Liver (tissue), 9 donors: ENCODE measurements around the gene NCKAP5L. TPM values are rescaled to one million over a fixed set of nuclear protein-coding genes. Genes with fewer than 3 reads are reported as not detected.

Experiments used
- DNase-seq: peaks from one replicate; pipeline ENCODE4 v3.0.0-alpha.2; 2017; ENCODE audit warnings: low spot score
- H3K27ac ChIP-seq, 2 donors: one replicate each; pipeline ENCODE4 v1.7.0; 2013; ENCODE audit warnings: inconsistent platforms in 2 of 2, low read length in 2 of 2, control low read depth in 1 of 2, low read depth in 1 of 2, mild to moderate bottlenecking in 1 of 2
- H3K27me3 ChIP-seq, 4 donors: one replicate each; pipeline versions ENCODE4 v1.6.1 to v1.7.0; 2013; ENCODE audit warnings: low read length in 3 of 4, inconsistent platforms in 1 of 4, mild to moderate bottlenecking in 1 of 4, moderate library complexity in 1 of 4; ENCODE audit not compliant: control insufficient read depth in 4 of 4, insufficient read depth in 4 of 4
- H3K36me3 ChIP-seq, 4 donors: one replicate each; pipeline versions ENCODE4 v1.6.1 to v1.7.0; 2013; ENCODE audit warnings: low read length in 3 of 4, mild to moderate bottlenecking in 3 of 4, low read depth in 1 of 4, moderate library complexity in 1 of 4; ENCODE audit not compliant: control insufficient read depth in 4 of 4, insufficient read depth in 3 of 4
- H3K4me1 ChIP-seq, 4 donors: one replicate each; pipeline versions ENCODE4 v1.6.1 to v1.7.0; 2013; ENCODE audit warnings: low read length in 3 of 4, mild to moderate bottlenecking in 3 of 4, moderate library complexity in 1 of 4; ENCODE audit not compliant: control insufficient read depth in 4 of 4, insufficient read depth in 4 of 4
- H3K4me3 ChIP-seq, 3 donors: one replicate each; pipeline versions ENCODE4 v1.6.1 to v1.7.0; 2013; ENCODE audit warnings: low read length in 3 of 3, control low read depth in 1 of 3, low read depth in 1 of 3, mild to moderate bottlenecking in 1 of 3
- H3K9ac ChIP-seq, 2 donors: one replicate each; pipeline ENCODE4 v1.7.0; 2013; ENCODE audit warnings: low read length in 2 of 2, mild to moderate bottlenecking in 2 of 2, moderate library complexity in 2 of 2, control low read depth in 1 of 2, low read depth in 1 of 2
- H3K9me3 ChIP-seq, 4 donors: one replicate each; pipeline versions ENCODE4 v1.6.1 to v1.7.0; 2013; ENCODE audit warnings: low read length in 3 of 4; ENCODE audit not compliant: control insufficient read depth in 4 of 4
- EGR1 ChIP-seq, 2 donors: IDR thresholded peaks; 2 replicates each; pipeline ENCODE4 v1.6.1; 2016 to 2018; ENCODE audit warnings: antibody characterized with exemption in 2 of 2, low read depth in 2 of 2
- FOXA1 ChIP-seq: IDR thresholded peaks from 2 replicates; pipeline ENCODE4 v1.6.1; 2016; ENCODE audit warnings: antibody characterized with exemption
- FOXA2 ChIP-seq: IDR thresholded peaks from 2 replicates; pipeline ENCODE4 v1.6.1; 2016; ENCODE audit warnings: antibody characterized with exemption
- GABPA ChIP-seq, 2 donors: IDR thresholded peaks in 1 of 2; conservative IDR thresholded peaks in 1 of 2; 2 replicates each; pipeline ENCODE4 v1.6.1; 2016; ENCODE audit warnings: antibody characterized with exemption in 2 of 2, mild to moderate bottlenecking in 1 of 2, moderate library complexity in 1 of 2
- HNF4A ChIP-seq, 2 donors: conservative IDR thresholded peaks; 2 replicates each; pipeline ENCODE4 v1.6.1; 2016; ENCODE audit warnings: antibody characterized with exemption in 2 of 2, mild to moderate bottlenecking in 2 of 2
- HNF4G ChIP-seq: IDR thresholded peaks from 2 replicates; pipeline ENCODE4 v1.6.1; 2016; ENCODE audit warnings: antibody characterized with exemption
- NR2F2 ChIP-seq: IDR thresholded peaks from 2 replicates; pipeline ENCODE4 v1.6.1; 2016; ENCODE audit warnings: antibody characterized with exemption
- RAD21 ChIP-seq, 2 donors: IDR thresholded peaks; 2 replicates each; pipeline ENCODE4 v1.6.1; 2016; ENCODE audit warnings: antibody characterized with exemption in 2 of 2, mild to moderate bottlenecking in 2 of 2
- RXRA ChIP-seq, 2 donors: IDR thresholded peaks; 2 replicates each; pipeline ENCODE4 v1.6.1; 2017 to 2018; ENCODE audit warnings: antibody characterized with exemption in 2 of 2, mild to moderate bottlenecking in 1 of 2
- SP1 ChIP-seq: IDR thresholded peaks from 2 replicates; pipeline ENCODE4 v1.6.1; 2018; ENCODE audit warnings: antibody characterized with exemption, mild to moderate bottlenecking
- TAF1 ChIP-seq: conservative IDR thresholded peaks from 2 replicates; pipeline ENCODE4 v1.6.1; 2016; ENCODE audit warnings: antibody characterized with exemption, mild to moderate bottlenecking
- ZBTB33 ChIP-seq: IDR thresholded peaks from 2 replicates; pipeline ENCODE4 v1.6.1; 2016; ENCODE audit warnings: antibody characterized with exemption
- WGBS: extraction: QIAGEN DNeasy Blood & Tissue Kit; methylation state at CpG from one replicate; pipeline ENCODE4 v1.1.7; 2013; 5-methylcytosine and 5-hydroxymethylcytosine counted together
- polyA plus RNA-seq, 2 donors: library from polyadenylated mRNA; stranded (reverse) in 1 of 2; unstranded in 1 of 2; fragments of 200-250 nt in 1 of 2; fragments of >200 nt in 1 of 2; fragmentation: Nextera tagmentation in 1 of 2; extraction: Ambion mirVana in 1 of 2; gene quantifications; one replicate each; pipeline versions ENCODE4 v1.2.1 to v1.2.3, GENCODE V29; 2013 to 2015
- total RNA-seq, 2 donors: library from RNA; depleted of rRNA; stranded (reverse); fragments of >200 nt; gene quantifications; one replicate each; pipeline ENCODE4 v1.2.3, GENCODE V29; 2014
- TF ChIP-seq, protein P1 (sequence below): fragments of 150-350 bp; IDR thresholded peaks from 2 replicates; pipeline ENCODE4 v1.5.1; 2017; ENCODE audit warnings: improper control_type of control experiment, low read depth, low read length; ENCODE audit not compliant: missing input control
- donor health status: healthy.
- donor health status: healthy.
- donor health status: healthy.
- donor health status: healthy.
- donor health status: healthy.

NCKAP5L gene
- total and polyA plus RNA-seq, 4 donors: 2.9 to 6.8 (median 4.2) TPM

- peaks cover 0 to 26% (median 4%) of the 10 kb centered on the region in 4 donors for H3K36me3 ChIP-seq
- no peaks in the 10 kb centered on the region for H3K9me3 ChIP-seq
- 95% methylated on average over 32 of the region's 32 CpGs for WGBS
- no peaks in the 10 kb centered on the region for H3K4me1 ChIP-seq
- no peak for DNase-seq
- no peak overlapping the region for H3K4me3 ChIP-seq
- H3K27me3 ChIP-seq: no peaks in the 10 kb centered on the region
- H3K27ac ChIP-seq: no peak overlapping the region
- H3K9ac ChIP-seq: no peak overlapping the region
- TF ChIP-seq RXRA (IDR thresholded peaks at IDR 0.05): no peak
- no peak for TF ChIP-seq TAF1
- no peak for TF ChIP-seq FOXA2
Measured at GRCh38 chr12:49794811-49795653, 33.2 kb downstream of the NCKAP5L start.

- Histone ChIP-seq H3K9ac (no peak overlapping the region), H3K4me1 (no peaks in the 10 kb centered on the region), H3K4me3 (no peak overlapping the region), H3K27me3 (no peaks in the 10 kb centered on the region), H3K27ac (no peak overlapping the region), H3K36me3 (peaks cover 0 to 27% (median 4%) of the 10 kb centered on the region in 4 donors), H3K9me3 (no peaks in the 10 kb centered on the region)
- no peak for TF ChIP-seq ZBTB33
- no peak for TF ChIP-seq HNF4G
- no peak for TF ChIP-seq NR2F2
- TF ChIP-seq RXRA (IDR thresholded peaks at IDR 0.05): no peak
- no peak for TF ChIP-seq SP1
- no peak for DNase-seq
- WGBS: 94% methylated on average over 5 of the region's 5 CpGs
Measured at GRCh38 chr12:49794021-49794420, 34.2 kb downstream of the NCKAP5L start.

- H3K27me3 ChIP-seq: no peaks in the 10 kb centered on the region
- no peak overlapping the region for H3K27ac ChIP-seq
- no peaks in the 10 kb centered on the region for H3K9me3 ChIP-seq
- DNase-seq: no peak
- H3K4me1 ChIP-seq: no peaks in the 10 kb centered on the region
- peaks cover 0 to 25% (median 4%) of the 10 kb centered on the region in 4 donors for H3K36me3 ChIP-seq
- WGBS: 94% methylated on average over 9 of the region's 9 CpGs
- no peak overlapping the region for H3K9ac ChIP-seq
- TF ChIP-seq TAF1: no peak
- no peak for TF ChIP-seq GABPA (IDR thresholded peaks at IDR 0.05 in 1 of 2, conservative IDR thresholded peaks at IDR 0.05 in 1 of 2)
- TF ChIP-seq ZBTB33: no peak
- no peak for TF ChIP-seq SP1
- no peak for TF ChIP-seq HNF4A (conservative IDR thresholded peaks at IDR 0.05)
- TF ChIP-seq, protein P1, sequence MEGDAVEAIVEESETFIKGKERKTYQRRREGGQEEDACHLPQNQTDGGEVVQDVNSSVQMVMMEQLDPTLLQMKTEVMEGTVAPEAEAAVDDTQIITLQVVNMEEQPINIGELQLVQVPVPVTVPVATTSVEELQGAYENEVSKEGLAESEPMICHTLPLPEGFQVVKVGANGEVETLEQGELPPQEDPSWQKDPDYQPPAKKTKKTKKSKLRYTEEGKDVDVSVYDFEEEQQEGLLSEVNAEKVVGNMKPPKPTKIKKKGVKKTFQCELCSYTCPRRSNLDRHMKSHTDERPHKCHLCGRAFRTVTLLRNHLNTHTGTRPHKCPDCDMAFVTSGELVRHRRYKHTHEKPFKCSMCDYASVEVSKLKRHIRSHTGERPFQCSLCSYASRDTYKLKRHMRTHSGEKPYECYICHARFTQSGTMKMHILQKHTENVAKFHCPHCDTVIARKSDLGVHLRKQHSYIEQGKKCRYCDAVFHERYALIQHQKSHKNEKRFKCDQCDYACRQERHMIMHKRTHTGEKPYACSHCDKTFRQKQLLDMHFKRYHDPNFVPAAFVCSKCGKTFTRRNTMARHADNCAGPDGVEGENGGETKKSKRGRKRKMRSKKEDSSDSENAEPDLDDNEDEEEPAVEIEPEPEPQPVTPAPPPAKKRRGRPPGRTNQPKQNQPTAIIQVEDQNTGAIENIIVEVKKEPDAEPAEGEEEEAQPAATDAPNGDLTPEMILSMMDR: no peak
- no peak for TF ChIP-seq FOXA2
- no peak for TF ChIP-seq RXRA (IDR thresholded peaks at IDR 0.05)
- no peak for TF ChIP-seq FOXA1
- no peak for TF ChIP-seq EGR1 (IDR thresholded peaks at IDR 0.05; ENCODE audit: low read depth in 2 of 2)
- no peak for TF ChIP-seq RAD21 (IDR thresholded peaks at IDR 0.05)
- TF ChIP-seq NR2F2: no peak
- H3K4me3 ChIP-seq: no peak overlapping the region
Measured at GRCh38 chr12:49793620-49794019, 34.6 kb downstream of the NCKAP5L start.
